Stimulated activated CD4-positive, alpha-beta T cell treated with anti-CD3 and anti-CD28 coated beads, TNF-alpha, amount 100 ng/mL, for 48 hours (primary cell): ENCODE results near the gene HOXA4.

ENCODE experiments used
- DNase-seq, 3 donors: peaks; one replicate each; pipeline ENCODE4 v3.0.0-alpha.2; 2020; ENCODE audit warnings: low read depth in 3 of 3

Gene HOXA4

DNA sequence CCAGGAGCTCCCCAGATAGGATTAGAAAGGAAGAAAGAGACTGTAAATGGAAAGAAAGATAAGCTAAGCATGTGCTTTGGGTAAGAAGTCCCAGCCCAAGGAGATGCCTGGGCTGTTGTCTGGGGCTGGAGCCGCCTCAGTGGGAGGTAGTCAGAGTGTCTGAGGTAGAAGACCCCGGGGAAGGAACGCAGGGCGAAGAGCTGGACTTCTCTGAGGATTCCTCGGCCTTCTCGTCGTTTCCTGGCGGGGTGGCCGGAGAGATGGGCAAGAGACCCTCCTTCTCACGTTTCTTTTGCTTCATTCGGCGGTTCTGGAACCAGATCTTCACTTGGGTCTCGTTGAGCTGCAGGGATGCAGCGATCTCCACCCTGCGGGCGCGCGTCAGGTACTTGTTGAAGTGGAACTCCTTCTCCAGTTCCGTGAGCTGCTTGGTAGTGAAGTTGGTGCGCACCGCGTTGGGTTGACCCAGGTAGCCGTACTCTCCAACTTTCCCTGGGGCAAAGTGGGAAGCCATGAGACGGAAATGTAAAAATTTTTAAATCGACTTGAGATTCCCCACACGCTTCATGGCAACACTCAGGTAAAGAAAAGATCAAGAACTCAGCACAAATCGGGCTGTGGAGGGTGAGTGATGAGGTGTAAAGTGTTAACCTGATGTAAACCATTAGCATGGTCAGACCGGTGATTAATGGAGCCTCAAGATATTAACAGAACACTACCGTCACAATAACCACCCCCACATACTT, 36.1 kb downstream of the HOXA4 start:
- no peak for DNase-seq

DNA sequence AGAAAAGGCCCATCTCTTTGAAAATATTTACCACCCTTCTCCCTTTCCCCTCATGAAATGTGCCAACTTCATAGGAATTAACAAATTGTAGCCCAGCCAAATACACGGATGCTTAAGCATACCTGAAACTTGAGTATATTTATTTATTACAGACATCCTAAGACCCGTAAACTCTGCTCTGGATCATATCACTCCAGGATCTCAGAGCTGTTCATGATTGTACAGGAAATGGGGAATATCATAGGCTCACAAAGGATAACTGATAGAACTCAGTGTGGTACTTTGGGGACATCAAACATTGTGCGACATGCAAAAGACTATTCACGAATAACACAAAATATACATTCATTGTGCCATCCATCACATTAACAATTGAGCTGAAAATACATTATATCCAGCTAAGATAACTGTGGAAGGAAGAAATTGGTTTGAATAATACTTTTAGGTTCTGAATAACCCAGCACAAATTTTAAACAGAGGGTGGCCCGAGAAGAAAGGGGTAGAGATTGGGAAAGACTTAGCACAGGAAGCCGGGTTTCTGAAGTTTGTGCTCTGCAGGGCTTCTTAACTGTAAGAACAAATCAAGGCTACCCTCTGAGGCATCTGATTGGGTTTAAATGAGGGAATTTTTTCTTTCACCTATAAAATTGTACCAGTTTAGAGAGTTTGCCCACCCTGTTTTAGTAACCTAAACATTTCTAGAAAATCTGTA, 37.2 kb downstream of the HOXA4 start:
- no peak for DNase-seq

DNA sequence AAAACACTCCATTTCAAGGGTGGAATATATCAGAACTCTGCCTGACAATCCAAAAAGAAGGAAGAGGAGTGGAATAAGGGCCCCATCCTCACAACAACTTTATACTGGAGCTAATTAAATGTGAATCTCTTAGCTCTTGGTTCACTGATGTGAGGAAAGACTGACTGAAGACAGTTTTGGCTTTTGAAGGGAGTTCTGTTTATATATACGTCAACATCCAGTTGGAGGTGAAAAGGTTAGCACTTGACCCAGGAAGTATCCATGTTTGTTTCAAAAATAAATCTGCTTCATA, 37.8 kb downstream of the HOXA4 start:
- no peak for DNase-seq

DNA sequence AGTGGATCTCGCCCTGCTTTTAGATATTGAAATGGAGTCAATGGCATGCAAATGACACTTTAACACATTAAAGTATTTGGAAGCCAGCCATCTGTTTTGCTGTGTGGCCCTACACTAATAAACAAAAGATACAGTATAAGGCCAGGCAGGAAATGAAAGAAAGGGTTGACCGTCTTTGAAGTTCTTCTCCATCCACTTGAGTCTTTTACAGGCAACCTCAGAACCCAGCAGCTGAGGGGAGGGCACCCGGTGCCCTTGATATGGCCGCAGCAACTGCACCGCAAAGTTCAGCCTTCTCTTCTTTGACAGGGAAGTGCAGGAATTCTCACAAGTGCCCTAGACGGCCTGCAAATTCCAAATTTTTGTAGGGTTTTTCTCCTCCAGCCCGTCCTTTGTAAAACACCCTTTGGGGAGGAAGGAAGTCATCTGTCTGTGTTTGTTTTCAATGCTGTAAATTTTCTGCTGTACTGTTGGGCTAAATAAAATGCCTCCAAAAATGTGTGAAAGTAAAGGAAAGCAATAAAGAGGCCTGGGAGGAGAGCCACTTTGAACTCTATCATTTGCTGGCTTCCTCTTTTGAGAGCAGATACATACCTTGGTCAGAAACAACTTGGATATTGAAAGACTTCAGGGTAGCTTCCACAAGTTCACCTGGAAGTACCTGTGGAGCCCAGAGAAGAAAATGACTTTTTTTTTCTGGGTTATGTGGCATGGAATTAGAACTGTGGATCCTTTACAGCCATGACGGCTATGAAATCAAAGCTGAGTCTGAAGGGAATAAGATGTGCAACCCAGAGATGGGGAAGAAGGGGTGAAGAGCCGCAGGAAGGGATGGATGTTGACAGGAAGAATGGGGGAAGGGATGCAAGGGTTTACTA, 38.4 kb downstream of the HOXA4 start:
- DNase-seq = no peak

DNA sequence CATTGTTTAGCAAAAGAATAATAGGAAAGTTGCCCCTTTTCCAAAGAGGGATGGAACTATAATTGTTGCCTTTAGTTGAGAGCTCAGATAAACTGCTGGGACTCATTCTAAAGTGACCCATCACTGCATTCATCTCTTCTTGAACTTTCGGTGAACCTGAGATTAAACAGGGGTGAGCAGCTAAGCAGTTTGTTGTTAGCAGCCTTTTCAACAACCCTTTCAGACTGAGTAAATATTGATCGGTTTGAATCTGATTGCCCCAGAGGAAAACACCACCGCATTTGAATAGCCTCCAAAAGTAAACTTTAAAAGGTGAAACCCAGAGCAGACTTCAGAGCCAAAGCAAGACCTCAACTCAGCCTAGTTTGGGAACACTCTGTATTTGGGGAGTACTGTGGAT, 39.5 kb downstream of the HOXA4 start:
- no peak for DNase-seq

DNA sequence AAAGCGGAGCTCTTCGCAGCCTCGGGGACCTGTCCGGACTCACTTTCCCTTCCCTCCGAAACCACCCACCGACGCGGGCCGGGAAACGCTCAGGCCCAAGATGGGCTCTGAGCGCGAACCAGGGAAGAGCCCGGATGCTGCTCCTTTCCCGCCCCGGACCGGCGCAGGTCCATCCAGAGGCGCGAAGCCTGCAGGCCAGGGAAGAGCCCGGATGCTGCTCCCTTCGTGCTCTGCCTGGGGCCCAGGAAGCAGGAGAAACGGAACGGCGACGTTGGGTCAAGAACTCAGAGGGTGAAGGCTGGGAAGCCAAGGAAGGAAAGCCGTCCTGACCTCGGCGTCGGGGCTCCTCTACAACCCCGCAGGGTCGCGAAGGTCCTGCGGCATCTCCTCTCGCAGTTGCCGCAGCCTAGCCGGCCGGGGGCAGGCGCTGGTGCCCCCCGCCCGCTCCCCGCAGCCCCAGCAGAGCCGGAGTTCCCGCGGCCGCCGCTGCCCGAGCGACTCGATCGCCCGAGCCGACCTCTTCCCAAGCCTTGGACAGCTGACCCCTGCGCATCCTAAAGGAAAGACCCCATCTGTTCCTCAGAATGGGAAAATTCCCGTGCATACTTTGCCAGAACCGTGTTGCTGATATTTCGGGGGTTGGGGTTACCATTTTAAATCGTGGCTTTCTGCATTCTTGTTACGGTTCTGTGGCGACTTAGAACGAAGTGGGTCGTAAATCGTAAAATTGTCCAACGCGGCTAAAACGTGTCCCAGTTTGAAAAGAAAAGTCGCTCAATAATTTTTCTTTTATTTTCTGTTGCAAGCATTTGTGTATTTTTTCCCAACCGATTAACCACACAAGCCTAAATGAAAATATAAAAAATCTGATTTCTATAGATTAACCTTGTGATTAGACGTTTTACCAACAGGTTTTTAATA, 42.3 kb downstream of the HOXA4 start:
- no peak for DNase-seq

DNA sequence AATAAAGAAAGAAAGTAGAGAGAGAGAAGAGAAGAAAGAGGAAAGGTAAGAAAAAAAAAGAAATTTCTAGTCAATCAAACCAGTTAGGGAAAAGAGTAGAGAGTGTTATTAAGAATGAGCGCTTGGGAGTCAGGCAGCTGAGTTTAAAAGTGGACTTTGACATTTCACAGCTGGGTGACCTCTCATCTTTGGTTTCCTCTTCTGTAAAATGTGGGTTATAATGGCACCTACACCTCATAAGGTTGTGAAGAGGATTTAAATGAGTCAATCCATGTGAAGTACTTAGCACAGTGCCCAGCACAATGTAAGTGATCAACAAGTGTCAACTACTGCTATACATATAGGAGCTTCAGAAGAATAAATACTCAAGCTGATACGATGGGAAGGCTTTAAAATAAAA, 46.9 kb downstream of the HOXA4 start:
- no peak for DNase-seq

DNA sequence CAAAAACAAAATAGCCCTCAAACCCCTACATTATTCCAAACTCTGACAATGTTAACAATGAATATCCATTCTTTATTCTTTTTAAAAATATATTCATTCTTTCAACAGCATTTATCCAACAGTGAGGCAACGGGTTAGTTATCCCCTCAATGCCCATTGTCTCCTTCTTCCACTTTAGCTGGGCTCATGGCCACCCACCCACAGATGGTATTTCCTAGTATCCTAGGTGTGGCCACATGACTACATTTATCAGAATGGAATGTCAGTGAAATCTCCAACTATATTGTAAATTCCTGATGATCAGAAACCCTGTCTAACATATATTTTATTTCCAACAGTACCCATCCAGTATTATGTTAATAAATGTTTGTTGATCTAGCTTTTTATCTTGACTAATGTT, 48.4 kb downstream of the HOXA4 start:
- no peak for DNase-seq

DNA sequence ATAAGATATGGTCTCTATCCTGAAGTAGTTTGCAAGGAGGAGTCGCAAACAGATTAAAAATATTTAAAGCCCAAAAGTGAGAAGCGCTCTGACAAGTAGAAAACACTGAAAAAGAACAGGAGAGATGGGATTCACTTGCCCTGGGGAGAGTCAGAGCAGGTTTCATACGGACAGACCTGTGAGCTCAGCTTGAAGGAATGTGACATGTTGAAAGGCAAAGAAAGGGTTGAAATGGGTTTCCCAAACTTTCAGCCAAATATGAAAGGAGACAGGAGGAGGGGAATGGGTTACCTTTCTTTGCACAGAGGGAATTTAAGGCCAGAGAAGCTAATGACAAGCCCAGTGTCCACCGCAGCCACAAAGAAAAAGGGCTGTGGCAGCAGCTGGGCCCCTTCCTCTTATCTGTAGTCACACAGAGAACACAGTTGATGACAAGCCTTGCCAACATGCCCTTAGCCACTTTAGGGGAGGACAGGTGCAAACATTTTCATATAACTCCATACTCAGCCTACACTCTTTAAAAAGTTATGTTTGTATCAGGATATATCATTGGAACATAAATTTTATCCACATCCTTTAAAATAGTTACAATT, 49.6 kb downstream of the HOXA4 start:
- no peak for DNase-seq

DNA sequence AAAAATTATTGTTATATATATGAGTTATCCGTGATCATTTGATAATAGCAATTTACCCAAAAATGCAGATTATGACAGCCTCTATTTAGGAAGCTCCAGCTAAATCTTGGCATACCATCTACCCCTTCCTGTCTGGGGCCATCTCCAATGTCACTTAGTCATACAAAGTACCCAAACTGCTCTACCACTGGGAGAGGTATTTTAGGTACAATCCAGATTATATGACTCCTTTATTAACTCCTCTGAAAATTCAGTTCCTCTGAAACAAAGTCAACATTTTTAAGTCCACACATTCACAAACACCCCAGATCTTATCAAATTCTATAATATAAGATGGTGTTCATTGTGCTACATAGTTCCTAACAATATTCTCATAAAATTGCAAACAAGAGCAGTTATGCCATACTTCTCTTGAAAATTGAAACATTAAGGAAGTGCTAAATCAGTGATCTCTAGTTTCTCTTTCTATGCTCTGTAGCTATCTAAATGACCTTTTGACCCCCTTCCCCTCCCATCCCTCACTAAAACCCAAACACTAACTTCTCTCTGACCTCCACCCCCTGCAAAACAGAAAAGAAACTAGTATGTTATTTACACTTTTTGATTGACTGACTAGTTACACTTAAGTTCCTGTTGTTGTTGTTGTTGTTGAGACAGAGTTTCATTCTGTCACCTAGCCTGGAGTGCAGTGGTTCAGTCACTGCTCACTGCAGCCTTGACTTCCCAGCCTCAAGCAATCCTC, 51.2 kb downstream of the HOXA4 start:
- no peak for DNase-seq

DNA sequence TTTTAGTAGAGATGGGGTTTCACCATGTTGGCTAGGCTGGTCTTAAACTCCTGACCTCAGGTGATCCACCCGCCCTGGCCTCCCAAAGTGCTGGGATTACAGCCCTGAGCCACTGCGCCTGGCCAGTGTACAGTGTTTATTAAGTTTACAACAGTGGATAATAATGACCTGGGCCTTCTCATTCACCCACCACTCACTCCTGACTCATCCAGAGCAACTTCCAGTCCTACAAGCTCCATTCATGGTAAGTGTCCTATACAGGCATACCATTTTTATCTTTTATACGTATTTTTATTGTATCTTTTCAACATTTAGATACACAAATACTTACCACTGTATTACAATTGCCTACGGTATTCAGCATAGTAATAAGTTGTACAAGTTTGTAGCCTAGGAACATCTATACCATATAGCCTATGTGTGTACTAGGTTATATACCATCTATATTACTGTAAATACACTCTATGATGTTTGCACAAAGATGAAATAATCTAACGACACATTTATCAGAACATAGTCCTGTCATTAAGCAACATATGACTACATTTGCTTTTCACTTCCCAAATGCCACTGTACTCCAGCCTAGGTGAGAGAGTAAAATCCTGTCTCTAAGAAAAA, 51.8 kb downstream of the HOXA4 start:
- no peak for DNase-seq
